HEK293 (cell line): ENCODE results near the gene DBN1.
A peak's percentile ranks its signal among the peaks of the same experiment; 100 is the strongest.

Experiments used
- CTCF ChIA-PET: fragments of 350-600 bp; formaldehyde crosslinking; extraction: SDS; loops from one replicate; lab custom pipeline; 2021; ENCODE audit warnings: antibody characterized with exemption; lab: Yijun Ruan, JAX
- POLR2A ChIA-PET: fragments of 300-600 bp; formaldehyde crosslinking; extraction: SDS; loops from one replicate; lab custom pipeline; 2020; ENCODE audit warnings: antibody characterized with exemption, inconsistent platforms; lab: Yijun Ruan, JAX
- H3K27ac ChIP-seq: fragments of 200-500 bp; sonication (Bioruptor generic); 2 replicates; pipeline ENCODE4 v1.5.1; 2014; ENCODE audit warnings: low read depth, low read length, control low read depth, inconsistent platforms; ENCODE audit errors: extremely low read depth
- H3K36me3 ChIP-seq, 2 experiments: fragments of 200-500 bp in 1 of 2; sonication (Bioruptor generic) in 1 of 2; 1 replicate in 1 of 2; 2 replicates in 1 of 2; pipeline ENCODE4 v1.5.1; 2014 to 2017; ENCODE audit warnings: inconsistent platforms in 2 of 2, low read length in 2 of 2; ENCODE audit not compliant: control insufficient read depth in 2 of 2, insufficient read depth in 1 of 2
- H3K4me1 ChIP-seq: fragments of 200-500 bp; sonication (Bioruptor generic); 2 replicates; pipeline ENCODE4 v1.5.1; 2014; ENCODE audit warnings: mild to moderate bottlenecking, low read length, inconsistent platforms; ENCODE audit not compliant: control insufficient read depth, insufficient read depth
- H3K4me3 ChIP-seq: 2 replicates; pipeline ENCODE4 v1.5.1; 2011; ENCODE audit warnings: low read depth, mild to moderate bottlenecking, control low read depth, low read length, moderate library complexity
- H3K9me3 ChIP-seq: fragments of 200-500 bp; sonication (Bioruptor generic); 2 replicates; pipeline ENCODE4 v1.5.1; 2014; ENCODE audit warnings: low read depth, low read length, inconsistent platforms; ENCODE audit not compliant: control insufficient read depth, insufficient read depth
- MZF1 ChIP-seq: fragments of 450-650 bp; formaldehyde crosslinking; IDR thresholded peaks from 2 replicates; pipeline ENCODE4 v1.5.1; 2017; ENCODE audit warnings: missing biosample characterization, missing genetic modification characterization, borderline replicate concordance
- OSR2 ChIP-seq: fragments of 450-650 bp; formaldehyde crosslinking; IDR thresholded peaks from 2 replicates; pipeline ENCODE4 v1.5.1; 2016; ENCODE audit warnings: missing biosample characterization, missing genetic modification characterization
- SP7 ChIP-seq: fragments of 450-650 bp; formaldehyde crosslinking; IDR thresholded peaks from 2 replicates; pipeline ENCODE4 v1.5.1; 2016; ENCODE audit warnings: missing biosample characterization, missing genetic modification characterization
- ZBTB26 ChIP-seq: fragments of 450-650 bp; formaldehyde crosslinking; optimal IDR thresholded peaks from 2 replicates; pipeline ENCODE3; 2016; ENCODE audit warnings: missing biosample characterization, mild to moderate bottlenecking, missing genetic modification characterization
- ZBTB44 ChIP-seq: fragments of 450-650 bp; IDR thresholded peaks from 2 replicates; pipeline ENCODE4 v1.5.1; 2018; ENCODE audit warnings: missing biosample characterization, mild to moderate bottlenecking, missing genetic modification characterization
- ZFP69B ChIP-seq: fragments of 450-650 bp; formaldehyde crosslinking; IDR thresholded peaks from 2 replicates; pipeline ENCODE4 v1.5.1; 2016; ENCODE audit warnings: missing biosample characterization, missing genetic modification characterization
- ZIC2 ChIP-seq: fragments of 450-650 bp; formaldehyde crosslinking; IDR thresholded peaks from 2 replicates; pipeline ENCODE4 v1.5.1; 2016; ENCODE audit warnings: missing biosample characterization, missing genetic modification characterization
- ZNF133 ChIP-seq: fragments of 450-650 bp; formaldehyde crosslinking; IDR thresholded peaks from 2 replicates; pipeline ENCODE4 v1.5.1; 2016; ENCODE audit warnings: missing biosample characterization, missing genetic modification characterization
- ZNF155 ChIP-seq: fragments of 450-650 bp; formaldehyde crosslinking; IDR thresholded peaks from 2 replicates; pipeline ENCODE4 v1.5.1; 2016; ENCODE audit warnings: missing biosample characterization, missing genetic modification characterization
- ZNF174 ChIP-seq: fragments of 450-650 bp; formaldehyde crosslinking; IDR thresholded peaks from 2 replicates; pipeline ENCODE4 v1.5.0; 2017; ENCODE audit warnings: missing biosample characterization, mild to moderate bottlenecking, missing genetic modification characterization
- ZNF202 ChIP-seq: fragments of 450-650 bp; formaldehyde crosslinking; IDR thresholded peaks from 2 replicates; pipeline ENCODE4 v1.5.1; 2016; ENCODE audit warnings: missing biosample characterization, missing genetic modification characterization, borderline replicate concordance
- ZNF311 ChIP-seq: fragments of 450-650 bp; formaldehyde crosslinking; IDR thresholded peaks from 2 replicates; pipeline ENCODE4 v1.5.1; 2017; ENCODE audit warnings: missing biosample characterization, missing genetic modification characterization, borderline replicate concordance
- ZNF324 ChIP-seq: fragments of 450-650 bp; formaldehyde crosslinking; IDR thresholded peaks from 2 replicates; pipeline ENCODE4 v1.5.1; 2016; ENCODE audit warnings: missing biosample characterization, missing genetic modification characterization
- ZNF366 ChIP-seq: fragments of 450-650 bp; formaldehyde crosslinking; conservative IDR thresholded peaks from 2 replicates; pipeline ENCODE4 v1.5.1; 2016; ENCODE audit warnings: missing biosample characterization, missing genetic modification characterization
- ZNF416 ChIP-seq: fragments of 450-650 bp; formaldehyde crosslinking; IDR thresholded peaks from 2 replicates; pipeline ENCODE4 v1.5.1; 2016; ENCODE audit warnings: missing biosample characterization, missing genetic modification characterization
- ZNF449 ChIP-seq: fragments of 450-650 bp; formaldehyde crosslinking; IDR thresholded peaks from 2 replicates; pipeline ENCODE4 v1.5.1; 2017; ENCODE audit warnings: missing biosample characterization, mild to moderate bottlenecking, missing genetic modification characterization, moderate library complexity
- ZNF510 ChIP-seq: fragments of 450-650 bp; formaldehyde crosslinking; IDR thresholded peaks from 2 replicates; pipeline ENCODE4 v1.5.1; 2018; ENCODE audit warnings: mild to moderate bottlenecking, missing genetic modification characterization, missing biosample characterization; ENCODE audit not compliant: insufficient replicate concordance
- ZNF623 ChIP-seq: fragments of 450-650 bp; formaldehyde crosslinking; IDR thresholded peaks from 2 replicates; pipeline ENCODE4 v1.5.1; 2016; ENCODE audit warnings: missing biosample characterization, missing genetic modification characterization
- ZNF629 ChIP-seq: fragments of 450-650 bp; formaldehyde crosslinking; IDR thresholded peaks from 2 replicates; pipeline ENCODE4 v1.5.1; 2017; ENCODE audit warnings: missing biosample characterization, missing genetic modification characterization
- ZNF670 ChIP-seq: fragments of 450-650 bp; formaldehyde crosslinking; IDR thresholded peaks from 2 replicates; pipeline ENCODE4 v1.5.1; 2016; ENCODE audit warnings: missing biosample characterization, missing genetic modification characterization, low read depth
- ZSCAN5A ChIP-seq: fragments of 450-650 bp; formaldehyde crosslinking; IDR thresholded peaks from 2 replicates; pipeline ENCODE4 v1.5.1; 2016; ENCODE audit warnings: missing biosample characterization, missing genetic modification characterization
- TF ChIP-seq, protein P1 (sequence below): fragments of 450-650 bp; formaldehyde crosslinking; IDR thresholded peaks from 2 replicates; pipeline ENCODE4 v1.5.1; 2016; ENCODE audit warnings: missing biosample characterization, missing genetic modification characterization, borderline replicate concordance
- TF ChIP-seq, protein P2 (sequence below): fragments of 450-650 bp; formaldehyde crosslinking; IDR thresholded peaks from 2 replicates; pipeline ENCODE4 v1.5.1; 2017; ENCODE audit warnings: missing biosample characterization, missing genetic modification characterization
- TF ChIP-seq, protein P3 (sequence below): fragments of 450-650 bp; formaldehyde crosslinking; IDR thresholded peaks from 2 replicates; pipeline ENCODE4 v1.5.1; 2016; ENCODE audit warnings: missing biosample characterization, missing genetic modification characterization

The DBN1 gene

GRCh38 chr5:177483994-177484901 lies 10.8 kb upstream of the DBN1 start:
- Histone ChIP-seq H3K4me1 (no peaks in the 10 kb centered on the region), H3K36me3 (peaks cover 12 to 61% of the 10 kb centered on the region in 2 experiments; a peak in 2 of 3 replicates), H3K27ac (no peak overlapping the region), H3K9me3 (no peaks in the 10 kb centered on the region), H3K4me3 (no peak overlapping the region)
- ChIA-PET CTCF (interaction anchor here (1.0 kb wide), 1 partner anchor 8 kb away, joined by 3 read pairs; no protein-coding TSS in a partner anchor), POLR2A (interaction anchor here (1.7 to 8.1 kb wide), 3 partner anchors 10 to 11 kb away, joined by 6 to 106 read pairs (median 10); partner anchors contain the start of gene PDLIM7)
- TF ChIP-seq OSR2 (tag by site-specific recombination), result no peak
- no peak for TF ChIP-seq ZNF510 (tag by site-specific recombination)
- TF ChIP-seq MZF1, result no peak
- TF ChIP-seq ZSCAN5A (tag by site-specific recombination), result no peak
- TF ChIP-seq, protein P1, sequence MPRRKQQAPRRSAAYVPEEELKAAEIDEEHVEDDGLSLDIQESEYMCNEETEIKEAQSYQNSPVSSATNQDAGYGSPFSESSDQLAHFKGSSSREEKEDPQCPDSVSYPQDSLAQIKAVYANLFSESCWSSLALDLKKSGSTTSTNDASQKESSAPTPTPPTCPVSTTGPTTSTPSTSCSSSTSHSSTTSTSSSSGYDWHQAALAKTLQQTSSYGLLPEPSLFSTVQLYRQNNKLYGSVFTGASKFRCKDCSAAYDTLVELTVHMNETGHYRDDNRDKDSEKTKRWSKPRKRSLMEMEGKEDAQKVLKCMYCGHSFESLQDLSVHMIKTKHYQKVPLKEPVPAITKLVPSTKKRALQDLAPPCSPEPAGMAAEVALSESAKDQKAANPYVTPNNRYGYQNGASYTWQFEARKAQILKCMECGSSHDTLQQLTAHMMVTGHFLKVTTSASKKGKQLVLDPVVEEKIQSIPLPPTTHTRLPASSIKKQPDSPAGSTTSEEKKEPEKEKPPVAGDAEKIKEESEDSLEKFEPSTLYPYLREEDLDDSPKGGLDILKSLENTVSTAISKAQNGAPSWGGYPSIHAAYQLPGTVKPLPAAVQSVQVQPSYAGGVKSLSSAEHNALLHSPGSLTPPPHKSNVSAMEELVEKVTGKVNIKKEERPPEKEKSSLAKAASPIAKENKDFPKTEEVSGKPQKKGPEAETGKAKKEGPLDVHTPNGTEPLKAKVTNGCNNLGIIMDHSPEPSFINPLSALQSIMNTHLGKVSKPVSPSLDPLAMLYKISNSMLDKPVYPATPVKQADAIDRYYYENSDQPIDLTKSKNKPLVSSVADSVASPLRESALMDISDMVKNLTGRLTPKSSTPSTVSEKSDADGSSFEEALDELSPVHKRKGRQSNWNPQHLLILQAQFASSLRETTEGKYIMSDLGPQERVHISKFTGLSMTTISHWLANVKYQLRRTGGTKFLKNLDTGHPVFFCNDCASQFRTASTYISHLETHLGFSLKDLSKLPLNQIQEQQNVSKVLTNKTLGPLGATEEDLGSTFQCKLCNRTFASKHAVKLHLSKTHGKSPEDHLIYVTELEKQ (tag by site-specific recombination), result no peak
- TF ChIP-seq ZNF623 (tag by site-specific recombination), result no peak
- TF ChIP-seq ZIC2 (tag by site-specific recombination), result peak; percentile 90
- TF ChIP-seq ZBTB44 (tag by site-specific recombination), result no peak
- TF ChIP-seq ZNF311 (tag by site-specific recombination), result no peak
- no peak for TF ChIP-seq ZNF324 (tag by site-specific recombination)
- no peak for TF ChIP-seq ZNF202 (tag by site-specific recombination)
- TF ChIP-seq ZNF449, result no peak
- no peak for TF ChIP-seq ZNF629 (tag by site-specific recombination)
- TF ChIP-seq ZNF133 (tag by site-specific recombination), result no peak
- no peak for TF ChIP-seq ZNF416
- TF ChIP-seq ZBTB26 (tag by site-specific recombination), result no peak
- TF ChIP-seq ZNF670 (tag by site-specific recombination), result no peak
- no peak for TF ChIP-seq ZNF174
- no peak for TF ChIP-seq SP7
- TF ChIP-seq ZNF366, result no peak
- TF ChIP-seq, protein P2, sequence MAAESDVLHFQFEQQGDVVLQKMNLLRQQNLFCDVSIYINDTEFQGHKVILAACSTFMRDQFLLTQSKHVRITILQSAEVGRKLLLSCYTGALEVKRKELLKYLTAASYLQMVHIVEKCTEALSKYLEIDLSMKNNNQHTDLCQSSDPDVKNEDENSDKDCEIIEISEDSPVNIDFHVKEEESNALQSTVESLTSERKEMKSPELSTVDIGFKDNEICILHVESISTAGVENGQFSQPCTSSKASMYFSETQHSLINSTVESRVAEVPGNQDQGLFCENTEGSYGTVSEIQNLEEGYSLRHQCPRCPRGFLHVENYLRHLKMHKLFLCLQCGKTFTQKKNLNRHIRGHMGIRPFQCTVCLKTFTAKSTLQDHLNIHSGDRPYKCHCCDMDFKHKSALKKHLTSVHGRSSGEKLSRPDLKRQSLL (tag by site-specific recombination), result no peak
- TF ChIP-seq, protein P3, sequence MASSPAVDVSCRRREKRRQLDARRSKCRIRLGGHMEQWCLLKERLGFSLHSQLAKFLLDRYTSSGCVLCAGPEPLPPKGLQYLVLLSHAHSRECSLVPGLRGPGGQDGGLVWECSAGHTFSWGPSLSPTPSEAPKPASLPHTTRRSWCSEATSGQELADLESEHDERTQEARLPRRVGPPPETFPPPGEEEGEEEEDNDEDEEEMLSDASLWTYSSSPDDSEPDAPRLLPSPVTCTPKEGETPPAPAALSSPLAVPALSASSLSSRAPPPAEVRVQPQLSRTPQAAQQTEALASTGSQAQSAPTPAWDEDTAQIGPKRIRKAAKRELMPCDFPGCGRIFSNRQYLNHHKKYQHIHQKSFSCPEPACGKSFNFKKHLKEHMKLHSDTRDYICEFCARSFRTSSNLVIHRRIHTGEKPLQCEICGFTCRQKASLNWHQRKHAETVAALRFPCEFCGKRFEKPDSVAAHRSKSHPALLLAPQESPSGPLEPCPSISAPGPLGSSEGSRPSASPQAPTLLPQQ (tag by site-specific recombination), result peak; percentile 90
- no peak for TF ChIP-seq ZNF155 (tag by site-specific recombination)
- peak; percentile 86 for TF ChIP-seq ZFP69B
